Loucy (cell line): Measurements from ENCODE around the gene FLT3LG.

Experiments used
- H2AFZ ChIP-seq: fragments of 200-600 bp; sonication (generic); 2 replicates; pipeline ENCODE4 v1.6.0; 2016; ENCODE audit warnings: antibody characterized with exemption, mild to moderate bottlenecking, low read length, moderate library complexity
- H3F3A ChIP-seq: fragments of 200-600 bp; 2 replicates; pipeline ENCODE4 v1.6.0; 2016; ENCODE audit warnings: antibody characterized with exemption, low read depth, mild to moderate bottlenecking
- H3K27me3 ChIP-seq: fragments of 200-600 bp; sonication (generic); 2 replicates; pipeline ENCODE4 v1.6.1; 2014; ENCODE audit warnings: low read length, mild to moderate bottlenecking; ENCODE audit not compliant: insufficient read depth, poor library complexity, severe bottlenecking
- H3K36me3 ChIP-seq: fragments of 200-600 bp; sonication (generic); 2 replicates; pipeline ENCODE4 v1.6.1; 2016; ENCODE audit warnings: low read length; ENCODE audit not compliant: insufficient read depth
- H3K4me1 ChIP-seq: fragments of 200-600 bp; sonication (generic); 2 replicates; pipeline ENCODE4 v1.5.1; 2014; ENCODE audit warnings: low read length, mild to moderate bottlenecking; ENCODE audit not compliant: insufficient read depth, poor library complexity, severe bottlenecking
- H3K4me2 ChIP-seq: fragments of 200-600 bp; sonication (generic); 2 replicates; pipeline ENCODE4 v1.6.0; 2014; ENCODE audit warnings: antibody characterized with exemption, low read length, low read depth, mild to moderate bottlenecking; ENCODE audit not compliant: poor library complexity, severe bottlenecking
- H3K4me3 ChIP-seq: fragments of 200-600 bp; sonication (generic); 2 replicates; pipeline ENCODE4 v1.5.1; 2014; ENCODE audit warnings: low read length, mild to moderate bottlenecking, mixed read lengths; ENCODE audit not compliant: poor library complexity, severe bottlenecking
- H3K79me2 ChIP-seq: fragments of 200-600 bp; sonication (generic); 2 replicates; pipeline ENCODE4 v1.6.1; 2014; ENCODE audit warnings: low read length; ENCODE audit not compliant: insufficient read depth
- H3K9ac ChIP-seq: fragments of 200-600 bp; sonication (generic); 2 replicates; pipeline ENCODE4 v1.6.0; 2014; ENCODE audit warnings: mild to moderate bottlenecking, low read depth, low read length, moderate library complexity; ENCODE audit not compliant: poor library complexity, severe bottlenecking
- H3K9me2 ChIP-seq: fragments of 200-600 bp; sonication (generic); replicated peaks from 2 replicates; pipeline ENCODE4 v1.6.1; 2016; ENCODE audit warnings: low read depth, low read length, mixed read lengths
- H3K9me3 ChIP-seq: fragments of 200-600 bp; sonication (generic); 2 replicates; pipeline ENCODE4 v1.6.1; 2014; ENCODE audit warnings: mild to moderate bottlenecking, antibody characterized with exemption, low read length, low read depth; ENCODE audit not compliant: insufficient read depth
- H4K20me1 ChIP-seq: fragments of 200-600 bp; sonication (generic); 2 replicates; pipeline ENCODE4 v1.6.0; 2014; ENCODE audit warnings: antibody characterized with exemption, low read length, mild to moderate bottlenecking; ENCODE audit not compliant: insufficient read depth, poor library complexity, severe bottlenecking
- EZH2phosphoT487 ChIP-seq: fragments of 200-600 bp; IDR thresholded peaks from 2 replicates; pipeline ENCODE4 v1.6.1; 2018; ENCODE audit warnings: antibody characterized with exemption, mild to moderate bottlenecking, moderate library complexity, borderline replicate concordance
- TF ChIP-seq, protein P1 (sequence below): fragments of 200-600 bp; sonication (generic); conservative IDR thresholded peaks from 2 replicates; pipeline ENCODE4 v1.5.1; 2014; ENCODE audit warnings: mild to moderate bottlenecking, antibody characterized with exemption, low read length

Gene FLT3LG

DNA sequence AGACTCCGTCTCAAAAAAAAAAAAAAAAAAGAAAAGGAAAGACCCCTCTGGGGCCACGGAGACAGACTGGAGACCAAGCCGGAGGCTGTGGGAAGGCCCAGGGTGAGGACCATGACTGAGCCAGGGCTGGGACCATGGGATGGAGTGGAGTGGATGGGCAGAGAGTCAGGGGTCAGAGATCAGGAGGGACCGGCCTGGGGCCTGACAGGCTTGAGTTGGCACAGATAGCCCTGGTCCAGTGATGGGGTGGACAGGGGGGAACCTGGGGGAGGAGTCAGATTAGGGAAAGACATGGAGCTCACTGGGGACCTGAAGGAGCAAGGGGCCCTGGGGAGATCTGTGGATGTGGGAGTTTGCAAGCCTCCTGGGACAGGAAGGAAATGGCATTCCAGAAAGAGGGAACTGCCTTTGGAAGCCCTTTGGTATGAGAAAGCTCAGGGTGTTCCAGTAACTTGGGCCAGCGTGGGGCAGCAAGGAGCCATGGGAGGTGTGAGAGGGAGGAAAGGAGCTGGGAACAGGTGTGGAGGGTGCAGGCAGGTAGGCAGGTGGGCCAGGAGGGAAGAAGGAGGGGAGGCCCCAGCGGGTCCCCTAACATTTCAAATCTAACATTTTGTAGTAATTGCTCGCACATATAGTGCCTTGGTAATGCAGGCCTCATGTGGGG lies 7.1 kb downstream of the FLT3LG start:
- H3K79me2 ChIP-seq: no peaks in the 10 kb centered on the region

DNA sequence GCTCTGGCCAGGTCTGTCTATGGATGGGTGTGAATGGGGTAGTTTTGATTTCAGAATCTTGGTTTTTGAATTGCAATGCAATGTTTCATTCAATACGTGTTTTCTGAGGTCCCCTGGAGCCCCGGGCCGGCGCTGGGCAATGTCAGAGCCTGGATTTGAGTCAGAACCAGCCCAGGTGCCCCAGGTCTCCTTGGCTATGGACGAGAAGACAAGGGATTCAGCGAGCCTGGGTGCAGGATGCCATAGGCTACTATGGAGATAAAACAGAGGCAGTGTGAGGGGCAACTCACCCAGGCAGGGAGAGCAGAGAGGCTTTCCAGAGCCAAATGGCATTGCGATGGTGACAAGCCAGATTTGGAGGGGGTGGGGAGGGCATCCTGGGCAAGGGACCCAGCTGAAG lies 12.2 kb downstream of the FLT3LG start:
- H4K20me1 ChIP-seq: peaks cover 38% of the 10 kb centered on the region
- H3K27me3 ChIP-seq: peaks cover 9% of the 10 kb centered on the region
- H3K36me3 ChIP-seq: peaks cover 23% of the 10 kb centered on the region; the same call in 1 of the 2 replicates
- 0 out of 2 replicates have a peak, but pooled peaks cover 2% of the 10 kb centered on the region for H3F3A ChIP-seq
- peaks cover 39% of the 10 kb centered on the region for H3K79me2 ChIP-seq
- H3K9me3 ChIP-seq: no peaks in the 10 kb centered on the region
- TF ChIP-seq EZH2phosphoT487: no peak
- TF ChIP-seq, protein P1, sequence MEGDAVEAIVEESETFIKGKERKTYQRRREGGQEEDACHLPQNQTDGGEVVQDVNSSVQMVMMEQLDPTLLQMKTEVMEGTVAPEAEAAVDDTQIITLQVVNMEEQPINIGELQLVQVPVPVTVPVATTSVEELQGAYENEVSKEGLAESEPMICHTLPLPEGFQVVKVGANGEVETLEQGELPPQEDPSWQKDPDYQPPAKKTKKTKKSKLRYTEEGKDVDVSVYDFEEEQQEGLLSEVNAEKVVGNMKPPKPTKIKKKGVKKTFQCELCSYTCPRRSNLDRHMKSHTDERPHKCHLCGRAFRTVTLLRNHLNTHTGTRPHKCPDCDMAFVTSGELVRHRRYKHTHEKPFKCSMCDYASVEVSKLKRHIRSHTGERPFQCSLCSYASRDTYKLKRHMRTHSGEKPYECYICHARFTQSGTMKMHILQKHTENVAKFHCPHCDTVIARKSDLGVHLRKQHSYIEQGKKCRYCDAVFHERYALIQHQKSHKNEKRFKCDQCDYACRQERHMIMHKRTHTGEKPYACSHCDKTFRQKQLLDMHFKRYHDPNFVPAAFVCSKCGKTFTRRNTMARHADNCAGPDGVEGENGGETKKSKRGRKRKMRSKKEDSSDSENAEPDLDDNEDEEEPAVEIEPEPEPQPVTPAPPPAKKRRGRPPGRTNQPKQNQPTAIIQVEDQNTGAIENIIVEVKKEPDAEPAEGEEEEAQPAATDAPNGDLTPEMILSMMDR: no peak
- peaks cover 18% of the 10 kb centered on the region for H3K4me1 ChIP-seq
- no peaks in the 10 kb centered on the region for H3K9me2 ChIP-seq
- H3K9ac ChIP-seq: no peak overlapping the region
- no peak overlapping the region for H3K4me3 ChIP-seq
- H3K4me2 ChIP-seq: no peak overlapping the region
- H2AFZ ChIP-seq: no peak overlapping the region

More for the DNA sequence above, 7.1 kb downstream of the FLT3LG start:
- Histone ChIP-seq H3K4me3 (no peak overlapping the region), H3K9ac (no peak overlapping the region), H3K9me2 (no peaks in the 10 kb centered on the region), H3K36me3 (no peaks in the 10 kb centered on the region), H3K4me1 (peaks cover under 1% of the 10 kb centered on the region), H3K9me3 (no peaks in the 10 kb centered on the region), H3K4me2 (no peak overlapping the region), H3F3A (no peaks in the 10 kb centered on the region), H4K20me1 (no peaks in the 10 kb centered on the region), H2AFZ (no peak overlapping the region), H3K27me3 (no peaks in the 10 kb centered on the region)
- TF ChIP-seq, protein P1: no peak
- TF ChIP-seq EZH2phosphoT487: no peak

DNA sequence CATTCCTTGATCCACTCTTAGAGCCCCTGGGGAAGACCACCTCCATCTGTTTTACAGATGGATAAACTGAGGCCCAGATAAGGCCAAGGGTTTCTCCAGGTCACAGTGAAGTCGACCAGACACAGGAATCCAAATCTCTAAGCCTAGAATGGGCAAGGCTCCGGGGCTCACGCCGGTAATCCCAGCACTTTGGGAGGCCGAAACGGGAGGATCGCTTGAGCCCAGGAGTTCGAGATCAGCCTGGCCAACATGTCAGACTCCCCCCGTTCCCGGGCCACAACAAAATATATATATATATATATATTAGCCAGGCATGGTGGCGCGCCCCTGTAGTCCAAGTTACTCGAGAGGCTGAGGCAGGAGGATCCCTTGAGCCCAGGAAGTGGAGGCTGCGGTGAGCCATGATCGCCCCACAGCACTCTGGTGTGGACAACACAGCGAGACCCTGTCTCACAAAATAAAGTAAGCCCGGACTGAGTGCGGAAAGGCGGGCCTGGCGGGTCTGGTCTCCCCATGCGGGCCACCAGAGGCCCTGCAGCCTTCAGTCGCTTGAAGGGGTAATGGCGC lies 12.8 kb downstream of the FLT3LG start:
- H3K4me1 ChIP-seq: peaks cover 18% of the 10 kb centered on the region
- H2AFZ ChIP-seq: peak overlapping the region; percentile 66; the same call in 1 of the 2 replicates
- peaks cover 29% of the 10 kb centered on the region for H3K36me3 ChIP-seq
- peaks cover 9% of the 10 kb centered on the region for H3K27me3 ChIP-seq
- TF ChIP-seq, protein P1: no peak
- H3K4me3 ChIP-seq: peak overlapping the region; percentile 51
- H3K9me3 ChIP-seq: no peaks in the 10 kb centered on the region
- no peak overlapping the region for H3K9ac ChIP-seq
- peaks cover 43% of the 10 kb centered on the region for H4K20me1 ChIP-seq
- 0 out of 2 replicates have a peak, but pooled peaks cover 2% of the 10 kb centered on the region for H3F3A ChIP-seq
- H3K9me2 ChIP-seq: no peaks in the 10 kb centered on the region
- H3K79me2 ChIP-seq: peaks cover 44% of the 10 kb centered on the region
- H3K4me2 ChIP-seq: peak overlapping the region; percentile 51
